Mammary epithelial cell (primary cell): ENCODE data around the gene FKBP5.

ENCODE experiments used
- EZH2 ChIP-seq: IDR thresholded peaks from 2 replicates; pipeline ENCODE4 v1.6.1; 2012; ENCODE audit warnings: low read length, inconsistent platforms, borderline replicate concordance
- TF ChIP-seq, protein P1 (sequence below), 2 donors: IDR thresholded peaks in 1 of 2; conservative IDR thresholded peaks in 1 of 2; 2 replicates each; pipeline ENCODE4 v1.5.1; 2011 to 2012; ENCODE audit warnings: inconsistent platforms in 2 of 2, low read length in 2 of 2, mild to moderate bottlenecking in 2 of 2, control low read depth in 1 of 2, low read depth in 1 of 2; ENCODE audit not compliant: insufficient read depth in 1 of 2; ENCODE audit errors: extremely low read depth in 1 of 2

DNA sequence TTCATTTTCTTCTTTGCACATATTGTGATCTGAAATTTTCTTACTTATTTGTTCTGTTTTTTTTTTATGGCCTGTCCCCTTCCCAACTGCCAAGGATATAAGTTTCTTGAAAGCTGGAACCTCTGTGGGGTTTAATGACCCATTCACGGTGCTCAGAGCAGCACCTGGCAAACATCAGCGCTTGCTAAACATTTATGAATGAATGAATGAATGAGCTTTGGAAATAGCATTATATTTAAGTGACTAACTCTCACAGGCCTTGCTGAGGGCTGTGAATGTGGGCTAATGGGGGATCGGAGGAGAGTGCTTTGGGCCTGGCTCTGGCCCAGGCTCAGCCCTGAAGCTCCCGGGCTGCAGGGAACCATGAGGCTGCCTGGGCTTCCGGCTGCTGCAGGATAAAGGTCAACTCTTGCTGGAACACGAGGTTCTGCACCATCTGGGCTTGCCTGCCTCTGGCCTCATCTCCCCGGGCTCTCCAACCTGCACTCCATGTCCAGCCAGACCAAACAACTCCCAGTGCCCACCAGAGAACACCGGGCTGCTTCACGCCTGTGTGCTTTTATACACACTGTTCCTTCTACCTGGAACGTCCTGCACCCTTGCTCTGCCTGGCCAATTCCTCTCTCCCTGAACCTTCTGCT is 33.5 kb upstream of the FKBP5 start:
- TF ChIP-seq, protein P1, sequence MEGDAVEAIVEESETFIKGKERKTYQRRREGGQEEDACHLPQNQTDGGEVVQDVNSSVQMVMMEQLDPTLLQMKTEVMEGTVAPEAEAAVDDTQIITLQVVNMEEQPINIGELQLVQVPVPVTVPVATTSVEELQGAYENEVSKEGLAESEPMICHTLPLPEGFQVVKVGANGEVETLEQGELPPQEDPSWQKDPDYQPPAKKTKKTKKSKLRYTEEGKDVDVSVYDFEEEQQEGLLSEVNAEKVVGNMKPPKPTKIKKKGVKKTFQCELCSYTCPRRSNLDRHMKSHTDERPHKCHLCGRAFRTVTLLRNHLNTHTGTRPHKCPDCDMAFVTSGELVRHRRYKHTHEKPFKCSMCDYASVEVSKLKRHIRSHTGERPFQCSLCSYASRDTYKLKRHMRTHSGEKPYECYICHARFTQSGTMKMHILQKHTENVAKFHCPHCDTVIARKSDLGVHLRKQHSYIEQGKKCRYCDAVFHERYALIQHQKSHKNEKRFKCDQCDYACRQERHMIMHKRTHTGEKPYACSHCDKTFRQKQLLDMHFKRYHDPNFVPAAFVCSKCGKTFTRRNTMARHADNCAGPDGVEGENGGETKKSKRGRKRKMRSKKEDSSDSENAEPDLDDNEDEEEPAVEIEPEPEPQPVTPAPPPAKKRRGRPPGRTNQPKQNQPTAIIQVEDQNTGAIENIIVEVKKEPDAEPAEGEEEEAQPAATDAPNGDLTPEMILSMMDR (conservative IDR thresholded peaks at IDR 0.05 in 1 of 2, IDR thresholded peaks at IDR 0.05 in 1 of 2; ENCODE audit: extremely low read depth in 1 of 2, insufficient read depth in 1 of 2, low read depth in 1 of 2, low read length in 2 of 2), result no peak
- no peak for TF ChIP-seq EZH2
